HepG2 (cell line): Measurements from ENCODE around the gene SLC34A2. TPM values are rescaled to one million over a fixed set of nuclear protein-coding genes. Genes with fewer than 3 reads are reported as not detected.

ENCODE experiments used
- ATAC-seq: fragments of 200-7000 bp; cut with Tn5 transposase; 3 replicates; pipeline ENCODE4 v1.9.1; 2020; ENCODE audit warnings: mild to moderate bottlenecking, moderate library complexity
- BruUV-seq: library from RNA; stranded (reverse); fragments of 400-500 nt; replicated peaks from 2 replicates; lab custom pipeline; 2021; lab: Mats Ljungman, UMichigan
- CTCF ChIA-PET: fragments of 300-600 bp; formaldehyde crosslinking; extraction: SDS; loops from one replicate; lab custom pipeline; 2021; ENCODE audit warnings: low total read pairs, inconsistent platforms, low intra/inter-chr PET ratio; lab: Yijun Ruan, JAX
- POLR2A ChIA-PET: fragments of 350-600 bp; sonication (Branson Sonifier 250); formaldehyde crosslinking; loops from one replicate; lab custom pipeline; 2020; ENCODE audit warnings: antibody characterized with exemption, inconsistent platforms; lab: Yijun Ruan, JAX
- DNase-seq: peaks from one replicate; pipeline ENCODE4 v3.0.0-alpha.2; 2015; ENCODE audit warnings: low spot score
- FAIRE-seq: peaks from 3 replicates; lab custom pipeline; 2011; peaks lifted over from hg19 to GRCh38; lab: Jason Lieb, UNC
- H2AFZ ChIP-seq: one replicate; pipeline ENCODE4 v1.6.1; 2011; ENCODE audit warnings: low read length, inconsistent platforms
- H3K27ac ChIP-seq: fragments of 300-600 bp; 3 replicates; pipeline ENCODE4 v1.8.0; 2011; ENCODE audit warnings: mixed run types, mild to moderate bottlenecking, mixed read lengths, low read length, inconsistent platforms; ENCODE audit not compliant: insufficient read depth; ENCODE audit errors: extremely low read length
- H3K27me3 ChIP-seq, 2 experiments: fragments of 200-600 bp in 1 of 2; 2 replicates in 1 of 2; 3 replicates in 1 of 2; pipeline versions ENCODE4 v1.6.0 to v1.8.0; 2011; ENCODE audit warnings: low read length in 2 of 2, mild to moderate bottlenecking in 2 of 2, moderate library complexity in 2 of 2, inconsistent platforms in 1 of 2; ENCODE audit not compliant: insufficient read depth in 2 of 2, control insufficient read depth in 1 of 2
- H3K36me3 ChIP-seq, 2 experiments: fragments of 200-600 bp in 1 of 2; replicated peaks in 1 of 2; 2 replicates in 1 of 2; 3 replicates in 1 of 2; pipeline versions ENCODE4 v1.5.1 to v1.8.0; 2011; ENCODE audit warnings: low read length in 2 of 2, inconsistent platforms in 1 of 2; ENCODE audit not compliant: insufficient read depth in 2 of 2, control insufficient read depth in 1 of 2
- H3K4me1 ChIP-seq: 2 replicates; pipeline ENCODE4 v1.5.1; 2012; ENCODE audit warnings: low read length, inconsistent platforms; ENCODE audit not compliant: insufficient read depth
- H3K4me2 ChIP-seq: 2 replicates; pipeline ENCODE4 v1.6.0; 2011; ENCODE audit warnings: low read depth, low read length, inconsistent platforms
- H3K4me3 ChIP-seq, 3 experiments: fragments of 200-600 bp in 1 of 3; sonication (generic), shearing (Covaris generic) in 1 of 3; replicated peaks in 1 of 3; 2 replicates each; pipeline ENCODE4 v1.5.1; 2011 to 2016; ENCODE audit warnings: low read length in 3 of 3, inconsistent platforms in 2 of 3, low read depth in 2 of 3, mild to moderate bottlenecking in 2 of 3, control low read depth in 1 of 3, mixed read lengths in 1 of 3; ENCODE audit not compliant: insufficient read depth in 1 of 3
- H3K79me2 ChIP-seq: one replicate; pipeline ENCODE4 v1.6.1; 2011; ENCODE audit warnings: low read length, inconsistent platforms; ENCODE audit not compliant: insufficient read depth
- H3K9ac ChIP-seq: 2 replicates; pipeline ENCODE4 v1.6.0; 2011; ENCODE audit warnings: mild to moderate bottlenecking, low read depth, low read length, inconsistent platforms; ENCODE audit not compliant: insufficient read depth
- H3K9me3 ChIP-seq: 2 replicates; pipeline ENCODE4 v1.5.1; 2012; ENCODE audit warnings: mild to moderate bottlenecking, low read length
- H4K20me1 ChIP-seq: 2 replicates; pipeline ENCODE4 v1.6.0; 2011; ENCODE audit warnings: inconsistent platforms, mild to moderate bottlenecking, low read length, moderate library complexity; ENCODE audit not compliant: insufficient read depth
- AHR ChIP-seq: IDR thresholded peaks from 2 replicates; pipeline ENCODE4 v1.6.1; 2018; ENCODE audit warnings: missing genetic modification reagents, missing compliant biosample characterization
- CREB1 ChIP-seq, 2 experiments: fragments of 450-650 bp in 1 of 2; IDR thresholded peaks; 2 replicates each; pipeline ENCODE4 v1.6.1; 2016 to 2017; ENCODE audit warnings: control low read depth in 1 of 2, mild to moderate bottlenecking in 1 of 2, missing compliant biosample characterization in 1 of 2, missing genetic modification characterization in 1 of 2
- GPBP1L1 ChIP-seq: sonication (generic); formaldehyde crosslinking; IDR thresholded peaks from 2 replicates; pipeline ENCODE4 v1.5.0; 2020; ENCODE audit warnings: mild to moderate bottlenecking, missing genetic modification reagents
- GTF2F1 ChIP-seq: fragments of 150-350 bp; IDR thresholded peaks from 2 replicates; pipeline ENCODE4 v1.6.1; 2014; ENCODE audit warnings: low read length
- JUND ChIP-seq: sonication (generic); formaldehyde crosslinking; IDR thresholded peaks from 2 replicates; pipeline ENCODE4 v1.8.0; 2022; ENCODE audit warnings: mild to moderate bottlenecking, missing genetic modification reagents
- PRDM15 ChIP-seq: sonication (generic); formaldehyde crosslinking; IDR thresholded peaks from 2 replicates; pipeline ENCODE4 v1.4.0; 2020; ENCODE audit warnings: missing genetic modification reagents
- SALL1 ChIP-seq: sonication (generic); formaldehyde crosslinking; IDR thresholded peaks from 2 replicates; pipeline ENCODE4 v1.8.0; 2022; ENCODE audit warnings: mild to moderate bottlenecking, missing genetic modification reagents
- SMC3 ChIP-seq: IDR thresholded peaks from 2 replicates; pipeline ENCODE4 v1.6.1; 2011; ENCODE audit warnings: low read length, improper control_type of control experiment
- ZFP41 ChIP-seq: sonication (generic); formaldehyde crosslinking; IDR thresholded peaks from 2 replicates; pipeline ENCODE4 v1.4.0; 2020; ENCODE audit warnings: mild to moderate bottlenecking, missing genetic modification reagents, borderline replicate concordance
- ZNF282 ChIP-seq: fragments of 450-650 bp; IDR thresholded peaks from 2 replicates; pipeline ENCODE4 v1.6.1; 2018; ENCODE audit not compliant: partially characterized antibody
- ZNF326 ChIP-seq: sonication (generic); formaldehyde crosslinking; IDR thresholded peaks from 2 replicates; pipeline ENCODE4 v1.4.0; 2020; ENCODE audit warnings: missing genetic modification reagents, borderline replicate concordance
- ZNF362 ChIP-seq: sonication (generic); formaldehyde crosslinking; IDR thresholded peaks from 2 replicates; pipeline ENCODE4 v1.4.0; 2020; ENCODE audit warnings: missing genetic modification reagents, mild to moderate bottlenecking, borderline replicate concordance
- ZNF761 ChIP-seq: sonication (generic); formaldehyde crosslinking; conservative IDR thresholded peaks from 2 replicates; pipeline ENCODE4 v1.4.0; 2020; ENCODE audit warnings: mild to moderate bottlenecking, missing genetic modification reagents
- ZNF772 ChIP-seq: sonication (generic); formaldehyde crosslinking; IDR thresholded peaks from 2 replicates; pipeline ENCODE4 v1.5.0; 2020; ENCODE audit warnings: mild to moderate bottlenecking, missing genetic modification reagents
- ZNF816 ChIP-seq: sonication (generic); formaldehyde crosslinking; IDR thresholded peaks from 2 replicates; pipeline ENCODE4 v1.8.0; 2022; ENCODE audit warnings: missing genetic modification reagents, mild to moderate bottlenecking, borderline replicate concordance
- WGBS: methylation state at CpG from one replicate; pipeline ENCODE4 v1.1.6; 2017; ENCODE audit warnings: low lambda C conversion rate; 5-methylcytosine and 5-hydroxymethylcytosine counted together
- in situ Hi-C: cut with HindIII; loops from 2 replicates; pipeline ENCODE4 v1.10.0; 2017; ENCODE audit warnings: low pct_unique_long_range_greater_than_20kb; ENCODE audit not compliant: extremely low pct_ligation_motif_present
- intact Hi-C: fragments of 100-400 bp; cut with micrococcal nuclease; formaldehyde crosslinking; loops from one replicate; pipeline ENCODE4 v1.10.0; 2022; ENCODE audit not compliant: unreplicated experiment
- polyA plus RNA-seq, 8 experiments: library from polyadenylated mRNA; depleted of rRNA in 3 of 8; stranded (reverse) in 7 of 8; unstranded in 1 of 8; fragments of >200 nt; fragmentation: Illumina TruSeq in 4 of 8; extraction: Trizol in 4 of 8; gene quantifications; 2 replicates each; pipeline versions ENCODE4 v1.2.1 to v1.2.3, GENCODE V29; 2011 to 2016; ENCODE audit warnings: low read depth in 4 of 8, missing spikeins in 1 of 8, mixed read lengths in 1 of 8; ENCODE audit not compliant: insufficient read depth in 1 of 8
- total RNA-seq, 5 experiments: library from RNA; depleted of rRNA; stranded (reverse); fragments of >200 nt; fragmentation: Illumina TruSeq; extraction: Trizol; gene quantifications; 2 replicates each; pipeline ENCODE4 v1.2.3, GENCODE V29; 2016; ENCODE audit warnings: low read depth in 1 of 5
- TF ChIP-seq, protein P1 (sequence below): sonication (generic); formaldehyde crosslinking; IDR thresholded peaks from 2 replicates; pipeline ENCODE4 v1.8.0; 2022; ENCODE audit warnings: mild to moderate bottlenecking, missing genetic modification reagents, moderate library complexity

SLC34A2 gene
- total and polyA plus RNA-seq, 2 of the 13 experiments (the other 11 are each of a cell fraction or from before 2014, with no cell fraction given) = not detected

DNA sequence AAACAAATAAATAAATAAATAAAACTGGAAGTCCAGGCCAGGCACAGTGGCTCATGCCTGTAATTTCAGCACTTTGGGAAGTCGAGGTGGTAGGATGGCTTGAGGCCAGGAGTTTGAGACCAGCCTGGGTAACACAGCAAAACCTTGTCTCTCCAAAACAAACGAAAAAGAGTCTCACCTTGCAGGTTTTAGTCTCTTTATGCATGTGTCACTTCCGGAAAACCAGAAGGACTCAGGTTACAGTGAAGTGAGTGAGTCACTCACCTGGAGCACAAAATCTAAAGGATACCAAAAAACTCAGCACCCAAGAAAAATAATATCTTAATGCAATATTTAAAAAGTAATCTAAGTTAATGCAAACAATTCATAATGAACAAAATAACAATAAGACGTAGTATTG, 20.1 kb upstream of the SLC34A2 start (continued):
- TF ChIP-seq GPBP1L1 (CRISPR knock-in tag) (no peak), ZNF362 (CRISPR knock-in tag) (no peak), PRDM15 (no peak), ZNF761 (no peak)

GRCh38 chr4:25637581-25638220, 17.9 kb upstream of the SLC34A2 start:
- Histone ChIP-seq H3K27me3 (no peaks in the 10 kb centered on the region), H3K9ac (no peak overlapping the region), H3K79me2 (no peaks in the 10 kb centered on the region), H3K9me3 (no peaks in the 10 kb centered on the region), H3K4me3 (no peak overlapping the region), H3K4me2 (no peak overlapping the region), H3K36me3 (no peaks in the 10 kb centered on the region), H3K27ac (no peak overlapping the region), H2AFZ (no peak overlapping the region), H4K20me1 (no peaks in the 10 kb centered on the region), H3K4me1 (no peaks in the 10 kb centered on the region)
- no peak for FAIRE-seq
- DNase-seq = no peak
- 48% methylated on average over 10 of the region's 10 CpGs for WGBS
- POLR2A ChIA-PET = no interaction called here
- in situ Hi-C loops (no loop called here), intact Hi-C loops (no loop called here)
- ATAC-seq = no peak
- CTCF ChIA-PET = no interaction called here
- BruUV-seq = no TSS peak
- TF ChIP-seq CREB1 (IDR thresholded peaks at IDR 0.05) (no peak), CREB1 (CRISPR knock-in tag; IDR thresholded peaks at IDR 0.05) (no peak), AHR (CRISPR knock-in tag) (no peak), ZNF326 (CRISPR knock-in tag) (no peak), JUND (CRISPR knock-in tag) (no peak), ZNF772 (CRISPR knock-in tag) (no peak), SALL1 (CRISPR knock-in tag) (no peak), ZFP41 (CRISPR knock-in tag) (no peak), ZNF282 (no peak), SMC3 (no peak), GTF2F1 (no peak), ZNF816 (CRISPR knock-in tag) (no peak)
- TF ChIP-seq, protein P1, sequence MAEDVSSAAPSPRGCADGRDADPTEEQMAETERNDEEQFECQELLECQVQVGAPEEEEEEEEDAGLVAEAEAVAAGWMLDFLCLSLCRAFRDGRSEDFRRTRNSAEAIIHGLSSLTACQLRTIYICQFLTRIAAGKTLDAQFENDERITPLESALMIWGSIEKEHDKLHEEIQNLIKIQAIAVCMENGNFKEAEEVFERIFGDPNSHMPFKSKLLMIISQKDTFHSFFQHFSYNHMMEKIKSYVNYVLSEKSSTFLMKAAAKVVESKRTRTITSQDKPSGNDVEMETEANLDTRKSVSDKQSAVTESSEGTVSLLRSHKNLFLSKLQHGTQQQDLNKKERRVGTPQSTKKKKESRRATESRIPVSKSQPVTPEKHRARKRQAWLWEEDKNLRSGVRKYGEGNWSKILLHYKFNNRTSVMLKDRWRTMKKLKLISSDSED (CRISPR knock-in tag) = no peak
